ENCODE results near the gene SH3GL3. TPM values are rescaled to one million over a fixed set of nuclear protein-coding genes. Genes with fewer than 3 reads are reported as not detected.

Gene SH3GL3
- total RNA-seq, 1 experiment from 2014 or later = not detected

GRCh38 chr15:83475551-83475950 lies 28.4 kb downstream of the SH3GL3 start:
- H3K9me3 ChIP-seq (ENCODE audit: control insufficient read depth, insufficient read depth, low read depth, low read length) = no peaks in the 10 kb centered on the region
- no TSS peak for BruUV-seq (replicated peaks)
- ChIA-PET CTCF (no interaction called here), POLR2A (no interaction called here)
- in situ Hi-C loops (cut with HindIII; ENCODE audit: low pct_unique_long_range_greater_than_20kb, low sequenced_read_pairs) (no loop called here), intact Hi-C loops (cut with micrococcal nuclease; ENCODE audit: unreplicated experiment) (no loop called here)
- no peaks in the 10 kb centered on the region for H3K36me3 ChIP-seq (ENCODE audit: control insufficient read depth, insufficient read depth, low read length)
- no peaks in the 10 kb centered on the region for H3K27me3 ChIP-seq (ENCODE audit: control insufficient read depth, insufficient read depth, low read length)
- H3K27ac ChIP-seq (ENCODE audit: low read length) = no peak overlapping the region
- TF ChIP-seq TCF7L2 (IDR thresholded peaks at IDR 0.05; ENCODE audit: low read depth, low read length) (no peak), SIN3A (IDR thresholded peaks at IDR 0.05; ENCODE audit: borderline replicate concordance, insufficient read depth, low read depth, low read length) (no peak), POLR2AphosphoS5 (IDR thresholded peaks at IDR 0.05; ENCODE audit: low read depth, low read length) (no peak)
- TF ChIP-seq, protein P1, sequence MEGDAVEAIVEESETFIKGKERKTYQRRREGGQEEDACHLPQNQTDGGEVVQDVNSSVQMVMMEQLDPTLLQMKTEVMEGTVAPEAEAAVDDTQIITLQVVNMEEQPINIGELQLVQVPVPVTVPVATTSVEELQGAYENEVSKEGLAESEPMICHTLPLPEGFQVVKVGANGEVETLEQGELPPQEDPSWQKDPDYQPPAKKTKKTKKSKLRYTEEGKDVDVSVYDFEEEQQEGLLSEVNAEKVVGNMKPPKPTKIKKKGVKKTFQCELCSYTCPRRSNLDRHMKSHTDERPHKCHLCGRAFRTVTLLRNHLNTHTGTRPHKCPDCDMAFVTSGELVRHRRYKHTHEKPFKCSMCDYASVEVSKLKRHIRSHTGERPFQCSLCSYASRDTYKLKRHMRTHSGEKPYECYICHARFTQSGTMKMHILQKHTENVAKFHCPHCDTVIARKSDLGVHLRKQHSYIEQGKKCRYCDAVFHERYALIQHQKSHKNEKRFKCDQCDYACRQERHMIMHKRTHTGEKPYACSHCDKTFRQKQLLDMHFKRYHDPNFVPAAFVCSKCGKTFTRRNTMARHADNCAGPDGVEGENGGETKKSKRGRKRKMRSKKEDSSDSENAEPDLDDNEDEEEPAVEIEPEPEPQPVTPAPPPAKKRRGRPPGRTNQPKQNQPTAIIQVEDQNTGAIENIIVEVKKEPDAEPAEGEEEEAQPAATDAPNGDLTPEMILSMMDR (IDR thresholded peaks at IDR 0.05) = no peak
- TF ChIP-seq, protein P2, sequence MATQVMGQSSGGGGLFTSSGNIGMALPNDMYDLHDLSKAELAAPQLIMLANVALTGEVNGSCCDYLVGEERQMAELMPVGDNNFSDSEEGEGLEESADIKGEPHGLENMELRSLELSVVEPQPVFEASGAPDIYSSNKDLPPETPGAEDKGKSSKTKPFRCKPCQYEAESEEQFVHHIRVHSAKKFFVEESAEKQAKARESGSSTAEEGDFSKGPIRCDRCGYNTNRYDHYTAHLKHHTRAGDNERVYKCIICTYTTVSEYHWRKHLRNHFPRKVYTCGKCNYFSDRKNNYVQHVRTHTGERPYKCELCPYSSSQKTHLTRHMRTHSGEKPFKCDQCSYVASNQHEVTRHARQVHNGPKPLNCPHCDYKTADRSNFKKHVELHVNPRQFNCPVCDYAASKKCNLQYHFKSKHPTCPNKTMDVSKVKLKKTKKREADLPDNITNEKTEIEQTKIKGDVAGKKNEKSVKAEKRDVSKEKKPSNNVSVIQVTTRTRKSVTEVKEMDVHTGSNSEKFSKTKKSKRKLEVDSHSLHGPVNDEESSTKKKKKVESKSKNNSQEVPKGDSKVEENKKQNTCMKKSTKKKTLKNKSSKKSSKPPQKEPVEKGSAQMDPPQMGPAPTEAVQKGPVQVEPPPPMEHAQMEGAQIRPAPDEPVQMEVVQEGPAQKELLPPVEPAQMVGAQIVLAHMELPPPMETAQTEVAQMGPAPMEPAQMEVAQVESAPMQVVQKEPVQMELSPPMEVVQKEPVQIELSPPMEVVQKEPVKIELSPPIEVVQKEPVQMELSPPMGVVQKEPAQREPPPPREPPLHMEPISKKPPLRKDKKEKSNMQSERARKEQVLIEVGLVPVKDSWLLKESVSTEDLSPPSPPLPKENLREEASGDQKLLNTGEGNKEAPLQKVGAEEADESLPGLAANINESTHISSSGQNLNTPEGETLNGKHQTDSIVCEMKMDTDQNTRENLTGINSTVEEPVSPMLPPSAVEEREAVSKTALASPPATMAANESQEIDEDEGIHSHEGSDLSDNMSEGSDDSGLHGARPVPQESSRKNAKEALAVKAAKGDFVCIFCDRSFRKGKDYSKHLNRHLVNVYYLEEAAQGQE (IDR thresholded peaks at IDR 0.05; ENCODE audit: insufficient read depth in 1 of 2, low read depth in 2 of 2, low read length in 1 of 2) = no peak
- ATAC-seq (no peak), DNase-seq (ENCODE audit: low read depth, low spot score) (no peak)
- no peak overlapping the region for H3K4me3 ChIP-seq (ENCODE audit: low read depth in 2 of 2, low read length in 2 of 2)
- no peaks in the 10 kb centered on the region for H3K4me1 ChIP-seq (ENCODE audit: control insufficient read depth, insufficient read depth, low read length)

DNA sequence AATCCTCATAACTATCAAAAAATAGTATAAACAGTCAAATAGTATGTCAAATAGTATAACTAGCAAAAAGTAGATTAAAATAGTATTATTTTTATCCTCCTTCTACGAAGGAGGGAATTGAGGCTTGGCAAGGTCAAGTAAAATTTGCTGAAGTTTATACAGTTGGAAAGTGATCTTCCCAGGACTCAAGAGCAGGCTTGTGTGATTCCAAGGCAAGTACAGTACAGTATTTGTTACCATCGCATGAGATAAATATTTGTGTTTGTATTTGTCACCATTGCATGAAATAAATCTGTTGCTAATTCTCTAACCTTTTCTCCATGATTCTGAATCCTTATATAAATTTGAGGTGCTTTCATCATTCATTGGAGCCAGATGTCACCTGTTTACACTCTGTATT lies 28.9 kb downstream of the SH3GL3 start:
- TF ChIP-seq TCF7L2 (IDR thresholded peaks at IDR 0.05; ENCODE audit: low read depth, low read length) (no peak), SIN3A (IDR thresholded peaks at IDR 0.05; ENCODE audit: borderline replicate concordance, insufficient read depth, low read depth, low read length) (no peak), POLR2AphosphoS5 (IDR thresholded peaks at IDR 0.05; ENCODE audit: low read depth, low read length) (no peak)
- TF ChIP-seq, protein P1 (IDR thresholded peaks at IDR 0.05) = no peak
- TF ChIP-seq, protein P2 (IDR thresholded peaks at IDR 0.05; ENCODE audit: insufficient read depth in 1 of 2, low read depth in 2 of 2, low read length in 1 of 2) = no peak
- H3K4me3 ChIP-seq (ENCODE audit: low read depth in 2 of 2, low read length in 2 of 2) = no peak overlapping the region
- no peaks in the 10 kb centered on the region for H3K9me3 ChIP-seq (ENCODE audit: control insufficient read depth, insufficient read depth, low read depth, low read length)
- no peak overlapping the region for H3K27ac ChIP-seq (ENCODE audit: low read length)
- no peak for ATAC-seq
- H3K27me3 ChIP-seq (ENCODE audit: control insufficient read depth, insufficient read depth, low read length) = no peaks in the 10 kb centered on the region
- no peak for DNase-seq (ENCODE audit: low read depth, low spot score)
- intact Hi-C loops (cut with micrococcal nuclease; ENCODE audit: unreplicated experiment) (no loop called here), in situ Hi-C loops (cut with HindIII; ENCODE audit: low pct_unique_long_range_greater_than_20kb, low sequenced_read_pairs) (no loop called here)
- ChIA-PET POLR2A (no interaction called here), CTCF (no interaction called here)
- H3K36me3 ChIP-seq (ENCODE audit: control insufficient read depth, insufficient read depth, low read length) = no peaks in the 10 kb centered on the region
- no TSS peak for BruUV-seq (replicated peaks)
- no peaks in the 10 kb centered on the region for H3K4me1 ChIP-seq (ENCODE audit: control insufficient read depth, insufficient read depth, low read length)
